ENCODE measurements around the gene CASKIN1.

Gene CASKIN1

DNA sequence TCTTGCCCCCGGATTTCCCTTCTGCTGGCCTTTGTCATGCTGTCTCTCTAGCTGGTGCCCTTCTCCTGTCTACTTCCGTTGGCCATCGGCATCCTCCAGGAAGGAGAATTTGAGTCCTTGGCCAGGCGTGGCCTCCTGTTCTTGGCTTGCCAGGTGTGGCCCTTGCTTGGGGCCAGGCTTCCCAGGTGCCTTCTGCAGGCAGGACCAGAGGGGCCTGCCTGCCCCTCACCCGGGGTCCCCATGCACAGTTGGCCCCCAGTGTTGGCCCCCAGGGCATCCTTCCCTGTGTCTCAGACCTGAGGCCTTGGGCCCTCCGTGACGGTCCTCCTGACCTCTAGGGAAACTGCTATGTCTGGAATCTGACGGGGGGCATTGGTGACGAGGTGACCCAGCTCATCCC lies 11.5 kb upstream of the CASKIN1 start:
- no peak overlapping the region for H3K9ac ChIP-seq (ENCODE audit: low read depth, low read length)
- no peak overlapping the region for H2AFZ ChIP-seq (ENCODE audit: low read depth, low read length)
- H3K9me3 ChIP-seq (ENCODE audit: insufficient read depth, low read length, severe bottlenecking), result no peaks in the 10 kb centered on the region
- TF ChIP-seq, protein P1, sequence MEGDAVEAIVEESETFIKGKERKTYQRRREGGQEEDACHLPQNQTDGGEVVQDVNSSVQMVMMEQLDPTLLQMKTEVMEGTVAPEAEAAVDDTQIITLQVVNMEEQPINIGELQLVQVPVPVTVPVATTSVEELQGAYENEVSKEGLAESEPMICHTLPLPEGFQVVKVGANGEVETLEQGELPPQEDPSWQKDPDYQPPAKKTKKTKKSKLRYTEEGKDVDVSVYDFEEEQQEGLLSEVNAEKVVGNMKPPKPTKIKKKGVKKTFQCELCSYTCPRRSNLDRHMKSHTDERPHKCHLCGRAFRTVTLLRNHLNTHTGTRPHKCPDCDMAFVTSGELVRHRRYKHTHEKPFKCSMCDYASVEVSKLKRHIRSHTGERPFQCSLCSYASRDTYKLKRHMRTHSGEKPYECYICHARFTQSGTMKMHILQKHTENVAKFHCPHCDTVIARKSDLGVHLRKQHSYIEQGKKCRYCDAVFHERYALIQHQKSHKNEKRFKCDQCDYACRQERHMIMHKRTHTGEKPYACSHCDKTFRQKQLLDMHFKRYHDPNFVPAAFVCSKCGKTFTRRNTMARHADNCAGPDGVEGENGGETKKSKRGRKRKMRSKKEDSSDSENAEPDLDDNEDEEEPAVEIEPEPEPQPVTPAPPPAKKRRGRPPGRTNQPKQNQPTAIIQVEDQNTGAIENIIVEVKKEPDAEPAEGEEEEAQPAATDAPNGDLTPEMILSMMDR (IDR thresholded peaks at IDR 0.05; ENCODE audit: borderline replicate concordance, extremely low read depth, low read length, poor library complexity, severe bottlenecking), result no peak
- no peak for TF ChIP-seq EZH2 (IDR thresholded peaks at IDR 0.05; ENCODE audit: borderline replicate concordance, low read depth, low read length, severe bottlenecking)
- ATAC-seq (ENCODE audit: insufficient read depth, low read depth) (no peak), DNase-seq (no peak)
- no peak overlapping the region for H3K4me2 ChIP-seq (ENCODE audit: insufficient read depth, low read length)
- H3K27ac ChIP-seq (ENCODE audit: low read length), result no peak overlapping the region
- H3K36me3 ChIP-seq (ENCODE audit: insufficient read depth, low read length), result peaks cover 59% of the 10 kb centered on the region
- no peaks in the 10 kb centered on the region for H3K27me3 ChIP-seq (ENCODE audit: insufficient read depth, low read length, poor library complexity)
- peaks cover 19% of the 10 kb centered on the region for H4K20me1 ChIP-seq (ENCODE audit: insufficient read depth, low read length)
- H3K4me1 ChIP-seq (ENCODE audit: insufficient read depth, low read length), result peaks cover 46% of the 10 kb centered on the region
- H3K4me3 ChIP-seq (ENCODE audit: low read depth in 1 of 2, low read length in 2 of 2), result no peak overlapping the region
- H3K79me2 ChIP-seq (ENCODE audit: insufficient read depth, low read length), result peaks cover 44% of the 10 kb centered on the region

GRCh38 chr16:2206780-2207433 lies 10.5 kb upstream of the CASKIN1 start:
- Histone ChIP-seq H3K4me3 (ENCODE audit: low read depth in 1 of 2, low read length in 2 of 2) (peak overlapping the region in 1 of 2 experiments; percentile 89; a peak in 3 of 4 replicates), H3K9me3 (ENCODE audit: insufficient read depth, low read length, severe bottlenecking) (no peaks in the 10 kb centered on the region), H3K9ac (ENCODE audit: low read depth, low read length) (peak overlapping the region; percentile 91), H3K4me2 (ENCODE audit: insufficient read depth, low read length) (peak overlapping the region; percentile 96), H3K27ac (ENCODE audit: low read length) (peak overlapping the region; percentile 99; the same call in 1 of the 2 replicates), H3K36me3 (ENCODE audit: insufficient read depth, low read length) (peaks cover 49% of the 10 kb centered on the region), H3K4me1 (ENCODE audit: insufficient read depth, low read length) (peaks cover 37% of the 10 kb centered on the region), H2AFZ (ENCODE audit: low read depth, low read length) (no peak overlapping the region), H4K20me1 (ENCODE audit: insufficient read depth, low read length) (peaks cover 9% of the 10 kb centered on the region; the same call in 1 of the 2 replicates), H3K27me3 (ENCODE audit: insufficient read depth, low read length, poor library complexity) (no peaks in the 10 kb centered on the region), H3K79me2 (ENCODE audit: insufficient read depth, low read length) (peaks cover 35% of the 10 kb centered on the region)
- TF ChIP-seq EZH2 (IDR thresholded peaks at IDR 0.05; ENCODE audit: borderline replicate concordance, low read depth, low read length, severe bottlenecking), result no peak
- TF ChIP-seq, protein P1 (IDR thresholded peaks at IDR 0.05; ENCODE audit: borderline replicate concordance, extremely low read depth, low read length, poor library complexity, severe bottlenecking), result no peak
- ATAC-seq (ENCODE audit: insufficient read depth, low read depth) (no peak), DNase-seq (no peak)

DNA sequence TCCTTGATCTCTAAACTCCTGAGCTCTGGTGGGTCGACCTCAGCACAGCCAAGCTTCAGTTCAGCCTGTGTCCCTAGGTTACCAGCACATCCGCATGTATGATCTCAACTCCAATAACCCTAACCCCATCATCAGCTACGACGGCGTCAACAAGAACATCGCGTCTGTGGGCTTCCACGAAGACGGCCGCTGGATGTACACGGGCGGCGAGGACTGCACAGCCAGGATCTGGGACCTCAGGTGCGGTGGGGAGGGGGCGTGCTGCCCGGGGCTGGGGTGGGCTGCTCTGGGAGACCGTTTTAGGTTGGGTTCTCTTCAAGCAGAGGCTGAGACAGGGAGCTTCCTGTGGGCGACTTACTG lies 10.0 kb upstream of the CASKIN1 start:
- peak overlapping the region; percentile 99 for H3K27ac ChIP-seq (ENCODE audit: low read length)
- no peak for ATAC-seq (ENCODE audit: insufficient read depth, low read depth)
- peaks cover 33% of the 10 kb centered on the region for H3K4me1 ChIP-seq (ENCODE audit: insufficient read depth, low read length)
- peaks cover 31% of the 10 kb centered on the region for H3K79me2 ChIP-seq (ENCODE audit: insufficient read depth, low read length)
- peak overlapping the region; percentile 96 for H3K4me2 ChIP-seq (ENCODE audit: insufficient read depth, low read length)
- H3K9me3 ChIP-seq (ENCODE audit: insufficient read depth, low read length, severe bottlenecking), result no peaks in the 10 kb centered on the region
- TF ChIP-seq EZH2 (IDR thresholded peaks at IDR 0.05; ENCODE audit: borderline replicate concordance, low read depth, low read length, severe bottlenecking), result no peak
- TF ChIP-seq, protein P1 (IDR thresholded peaks at IDR 0.05; ENCODE audit: borderline replicate concordance, extremely low read depth, low read length, poor library complexity, severe bottlenecking), result no peak
- H3K9ac ChIP-seq (ENCODE audit: low read depth, low read length), result peak overlapping the region; percentile 91
- no peaks in the 10 kb centered on the region for H3K27me3 ChIP-seq (ENCODE audit: insufficient read depth, low read length, poor library complexity)
- peak; percentile 26 for DNase-seq
- H2AFZ ChIP-seq (ENCODE audit: low read depth, low read length), result no peak overlapping the region
- H3K4me3 ChIP-seq (ENCODE audit: low read depth in 1 of 2, low read length in 2 of 2), result peak overlapping the region; percentile 80 to 89; a peak in 3 of 4 replicates
- peaks cover 6% of the 10 kb centered on the region; the same call in 1 of the 2 replicates for H4K20me1 ChIP-seq (ENCODE audit: insufficient read depth, low read length)
- H3K36me3 ChIP-seq (ENCODE audit: insufficient read depth, low read length), result peaks cover 46% of the 10 kb centered on the region

All from DND-41 (cell line).